ENCODE measurements around the gene NUB1.

NUB1 gene

GRCh38 chr7:151408839-151409666 lies 67.4 kb downstream of the NUB1 start:
- no peak for DNase-seq

DNA sequence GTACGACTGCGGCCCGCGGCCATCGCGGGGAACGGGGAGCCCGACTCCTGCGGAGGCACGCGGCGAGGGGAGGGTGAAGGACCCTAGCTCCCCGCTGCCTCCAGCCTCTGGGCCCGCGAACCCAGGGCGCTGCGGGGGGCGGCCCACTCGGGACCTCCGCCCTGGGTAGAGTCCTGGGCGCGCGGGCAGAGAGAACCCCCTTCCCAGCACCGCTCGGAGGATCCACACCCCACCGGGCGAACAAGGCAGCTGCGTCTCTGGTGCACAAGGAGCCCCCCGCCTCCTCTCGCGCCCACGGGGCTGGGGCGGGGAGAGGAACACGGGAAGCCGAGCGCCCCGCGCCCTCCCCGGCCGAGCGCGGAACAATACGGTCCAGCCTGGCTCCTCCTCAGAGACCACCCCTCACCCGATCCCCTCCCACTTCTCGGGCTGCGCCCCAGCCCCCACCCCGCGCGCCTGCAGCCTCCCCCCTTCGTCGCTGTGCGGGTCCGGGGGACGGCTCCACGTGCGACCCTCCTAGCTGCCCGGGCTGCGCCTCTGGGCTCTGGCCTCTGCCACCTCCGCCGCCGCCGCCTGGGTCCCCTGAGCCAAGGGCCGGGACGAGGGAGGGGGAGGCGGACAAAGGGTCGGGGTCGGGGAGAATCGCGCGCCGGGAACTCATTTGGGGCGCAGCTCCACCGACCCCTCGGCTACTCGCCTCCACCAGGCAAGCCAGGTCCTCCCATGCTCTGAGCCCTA lies 68.2 kb downstream of the NUB1 start, which contains the start of gene WDR86:
WDR86 (minus strand) TSS at position 372 of the 738 bp plus-strand sequence. CDS start 449 bp downstream, outside the sequence.
- DNase-seq: no peak

DNA sequence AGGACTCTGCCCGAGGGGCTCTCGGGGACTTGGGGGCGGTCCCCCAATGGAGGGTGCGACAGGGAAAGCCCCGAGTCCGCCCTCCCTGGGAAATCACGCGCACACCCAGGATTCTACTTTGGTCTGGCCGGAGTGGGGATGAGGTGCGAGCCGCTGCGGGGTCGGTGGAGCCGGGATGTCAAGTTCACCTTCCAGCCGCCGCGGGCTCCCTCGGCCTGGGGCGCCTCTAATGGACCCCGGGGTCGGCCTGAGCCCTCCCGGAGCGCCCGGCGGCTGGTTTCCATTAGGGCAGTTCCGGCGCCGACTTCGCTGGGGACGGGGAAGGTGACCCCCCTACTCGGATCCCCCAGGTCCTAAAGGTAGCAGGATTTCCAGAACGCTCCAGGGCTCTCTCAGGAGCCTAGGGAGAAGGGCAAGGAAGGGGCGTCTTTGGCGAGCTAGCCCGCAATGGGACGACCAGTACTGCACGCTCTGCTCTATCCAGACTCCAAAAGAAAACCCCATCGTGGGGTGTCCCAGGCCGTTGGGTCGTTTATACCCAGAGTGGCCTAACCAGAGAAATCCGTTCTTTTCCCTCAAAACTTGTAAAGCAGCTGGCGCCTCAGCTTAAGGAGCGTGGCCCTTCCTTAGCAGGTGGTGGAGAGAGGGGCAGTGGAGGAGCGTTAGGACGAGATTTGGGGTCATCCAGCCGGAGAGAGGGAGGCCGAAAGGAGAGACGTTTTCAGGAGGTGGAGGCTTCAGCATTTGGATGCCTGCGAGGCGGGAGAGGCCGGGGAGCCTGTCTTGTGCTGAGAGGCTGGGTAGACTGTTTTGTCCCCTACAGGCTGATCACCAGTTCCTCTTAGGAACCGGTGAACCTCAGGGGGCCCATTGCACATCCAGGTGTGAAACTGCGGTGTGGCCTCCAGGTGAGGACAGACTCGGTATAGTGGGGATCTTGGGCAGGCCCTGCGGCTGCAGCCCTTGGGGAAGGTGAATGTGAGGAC lies 69.1 kb downstream of the NUB1 start:
- no peak for DNase-seq

GRCh38 chr7:151411551-151411950 lies 69.9 kb downstream of the NUB1 start:
- DNase-seq: no peak

DNA sequence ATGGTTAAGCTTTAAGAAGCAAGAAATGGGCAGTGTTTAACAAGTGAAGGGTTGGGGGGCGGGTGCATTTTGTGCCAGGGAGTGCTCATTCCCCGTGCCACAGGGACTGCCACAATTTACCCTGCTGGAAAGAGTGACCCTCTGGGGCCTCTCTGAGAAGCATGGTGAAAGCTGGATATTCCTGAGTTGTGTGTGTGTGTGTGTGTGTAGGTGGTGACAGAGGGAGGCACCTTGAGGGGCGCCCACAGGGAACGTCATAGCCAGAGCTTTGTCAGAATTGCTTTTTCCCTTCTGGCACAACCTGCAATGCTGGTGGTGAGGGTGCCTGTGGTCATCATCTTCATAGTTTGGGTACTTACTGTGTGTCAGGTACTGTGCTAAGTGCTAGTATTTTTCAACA lies 70.7 kb downstream of the NUB1 start:
- DNase-seq: no peak

- no peak for DNase-seq
Measured at GRCh38 chr7:151413241-151413640, 71.6 kb downstream of the NUB1 start.

DNA sequence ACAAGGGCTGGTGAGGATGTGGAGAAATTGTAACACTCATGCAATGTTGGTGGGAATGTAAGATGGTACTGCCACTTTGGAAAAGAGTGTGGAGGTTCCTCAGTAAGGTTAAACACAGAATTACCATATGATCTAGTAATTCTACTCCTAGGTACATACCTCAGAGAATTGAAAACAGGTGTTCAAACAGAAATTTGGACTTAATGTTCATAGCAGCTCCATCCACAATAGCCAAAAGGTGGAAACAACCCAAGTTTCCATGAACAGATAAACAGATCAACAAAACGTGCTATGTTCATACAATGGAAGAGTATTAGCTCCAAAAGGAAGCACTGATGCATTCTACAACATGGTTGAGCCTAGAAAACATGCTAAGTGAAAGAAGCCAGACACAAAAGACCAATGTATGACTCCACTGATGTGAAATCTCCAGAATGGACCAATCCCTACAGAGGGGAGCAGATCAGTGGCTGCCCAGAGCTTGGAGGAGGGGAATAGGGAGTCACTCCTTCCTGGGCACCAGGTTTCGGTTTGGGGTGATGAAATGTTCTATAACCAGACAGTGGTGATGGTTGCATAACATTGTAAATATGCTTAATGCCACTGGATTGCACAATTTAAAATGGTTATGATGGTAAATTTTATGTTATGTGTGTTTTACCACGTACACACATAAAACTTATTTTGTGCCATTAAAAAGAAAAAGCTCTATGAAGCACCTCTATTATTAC lies 73.9 kb downstream of the NUB1 start:
- no peak for DNase-seq

DNA sequence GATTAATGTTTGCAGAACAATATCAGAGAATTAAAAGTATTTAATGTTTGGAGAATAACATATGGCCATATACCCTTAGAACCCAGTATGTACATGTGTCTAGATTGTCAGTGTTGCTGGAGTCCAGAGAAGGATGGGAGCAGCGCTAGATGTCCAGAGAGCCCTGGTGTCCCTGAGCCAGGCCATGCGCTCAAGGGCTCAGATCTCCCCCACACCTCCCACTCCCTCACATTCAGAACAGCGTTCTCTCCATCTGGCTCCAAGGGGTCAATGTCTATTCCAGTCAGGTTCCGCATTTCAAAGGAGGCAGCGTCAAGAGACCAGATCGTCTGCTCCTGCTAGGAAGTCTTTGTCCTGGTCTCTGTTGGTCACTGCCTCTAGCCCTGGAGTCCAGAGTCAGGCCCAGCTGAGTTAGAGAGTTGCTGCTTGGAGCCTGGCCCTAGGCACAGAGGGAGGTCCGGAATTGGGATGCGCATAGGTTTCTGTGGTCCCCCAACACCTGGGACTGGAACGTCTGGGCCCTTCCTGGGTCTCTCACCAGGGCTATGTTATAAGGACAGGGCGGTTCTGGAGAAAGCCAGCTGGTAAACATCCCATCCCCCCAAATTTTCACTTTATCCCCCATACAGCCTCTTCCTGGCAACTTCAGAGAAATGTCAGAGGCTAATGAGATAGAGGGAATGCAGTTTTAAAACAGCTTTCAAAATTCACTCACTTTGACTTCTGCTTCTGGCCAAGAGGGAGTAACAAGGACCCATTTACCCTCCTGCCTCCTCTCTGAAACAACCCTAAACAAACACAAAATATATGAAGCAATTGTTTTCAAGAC lies 74.7 kb downstream of the NUB1 start:
- no peak for DNase-seq

- DNase-seq: no peak
Measured at GRCh38 chr7:151416941-151417315, 75.3 kb downstream of the NUB1 start.

DNA sequence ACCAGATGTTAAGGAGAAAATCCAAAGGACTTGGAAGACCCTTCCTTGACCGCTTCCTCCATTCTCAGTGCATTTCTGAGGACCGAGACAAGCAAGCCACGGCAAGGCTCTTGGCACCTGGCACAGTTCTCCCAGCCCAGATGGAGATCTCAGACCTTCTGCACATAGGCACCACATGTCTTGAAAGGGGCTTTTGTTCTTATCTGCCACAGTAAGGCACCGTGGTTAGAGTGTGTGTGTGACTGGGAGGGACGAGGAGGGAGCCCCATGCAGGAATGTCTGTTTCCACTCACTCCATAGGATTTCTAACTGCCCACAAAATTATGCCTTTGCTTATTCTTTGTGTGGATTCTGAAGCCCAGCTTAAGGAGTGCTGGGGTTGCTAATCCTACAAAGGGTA lies 78.5 kb downstream of the NUB1 start:
- DNase-seq: no peak

DNA sequence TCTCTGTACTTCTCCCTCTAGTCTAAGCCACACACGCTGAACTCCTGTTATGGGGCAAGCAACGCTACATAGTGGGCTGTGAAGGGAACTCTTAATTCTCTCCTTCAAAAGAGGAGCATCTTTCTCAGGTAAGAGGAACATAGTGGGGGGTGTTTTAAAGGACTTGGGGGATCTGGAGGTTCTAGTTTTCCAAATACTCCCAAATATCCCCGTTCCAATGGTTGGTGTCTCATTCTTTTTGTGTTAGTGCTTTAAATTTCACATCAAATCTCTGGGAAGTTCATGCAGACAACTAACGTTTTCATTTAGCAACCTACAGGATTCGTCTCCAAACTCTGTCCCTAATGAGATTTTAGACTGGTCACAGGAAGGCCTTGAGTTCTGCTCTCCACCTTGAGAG lies 80.6 kb downstream of the NUB1 start:
- no peak for DNase-seq

- no peak for DNase-seq
Measured at GRCh38 chr7:151423226-151423625, 81.6 kb downstream of the NUB1 start.

DNA sequence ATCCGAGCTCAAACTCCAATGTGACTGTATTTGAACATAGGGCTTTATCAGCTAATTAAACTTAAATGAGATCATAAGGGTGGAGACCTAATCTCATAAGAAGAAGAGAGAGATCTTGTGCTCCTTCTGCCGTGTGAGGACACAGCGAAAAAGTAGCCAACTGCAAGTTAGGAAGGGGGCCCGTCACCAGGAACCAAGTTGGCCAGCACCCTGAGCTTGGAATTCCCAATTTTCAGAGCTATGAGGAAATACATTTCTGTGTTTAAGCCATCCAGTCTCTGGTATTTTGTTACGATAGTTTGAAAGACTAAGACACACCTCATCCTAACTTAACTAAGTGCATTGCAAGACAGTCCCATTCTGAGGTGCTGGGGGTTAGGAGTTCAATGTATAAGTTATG lies 82.3 kb downstream of the NUB1 start:
- no peak for DNase-seq

DNA sequence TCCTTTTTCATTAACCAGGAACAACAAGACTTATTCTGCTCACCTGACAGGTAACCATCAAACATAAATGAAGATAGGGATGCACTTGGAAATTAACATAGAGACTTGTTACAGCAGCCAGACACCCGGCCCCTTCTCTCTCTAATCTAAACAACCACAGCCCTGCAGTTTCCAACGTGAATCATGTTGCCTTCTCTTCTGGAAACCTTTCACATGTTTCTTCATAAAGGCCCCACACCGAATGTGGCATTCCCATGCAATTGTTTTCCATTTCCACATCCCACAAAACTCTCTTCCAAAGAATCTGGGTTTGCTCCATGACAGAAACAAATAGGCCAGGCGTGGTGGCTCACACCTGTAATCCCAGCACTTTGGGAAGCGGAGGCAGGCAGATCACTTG lies 83.2 kb downstream of the NUB1 start:
- no peak for DNase-seq

DNA sequence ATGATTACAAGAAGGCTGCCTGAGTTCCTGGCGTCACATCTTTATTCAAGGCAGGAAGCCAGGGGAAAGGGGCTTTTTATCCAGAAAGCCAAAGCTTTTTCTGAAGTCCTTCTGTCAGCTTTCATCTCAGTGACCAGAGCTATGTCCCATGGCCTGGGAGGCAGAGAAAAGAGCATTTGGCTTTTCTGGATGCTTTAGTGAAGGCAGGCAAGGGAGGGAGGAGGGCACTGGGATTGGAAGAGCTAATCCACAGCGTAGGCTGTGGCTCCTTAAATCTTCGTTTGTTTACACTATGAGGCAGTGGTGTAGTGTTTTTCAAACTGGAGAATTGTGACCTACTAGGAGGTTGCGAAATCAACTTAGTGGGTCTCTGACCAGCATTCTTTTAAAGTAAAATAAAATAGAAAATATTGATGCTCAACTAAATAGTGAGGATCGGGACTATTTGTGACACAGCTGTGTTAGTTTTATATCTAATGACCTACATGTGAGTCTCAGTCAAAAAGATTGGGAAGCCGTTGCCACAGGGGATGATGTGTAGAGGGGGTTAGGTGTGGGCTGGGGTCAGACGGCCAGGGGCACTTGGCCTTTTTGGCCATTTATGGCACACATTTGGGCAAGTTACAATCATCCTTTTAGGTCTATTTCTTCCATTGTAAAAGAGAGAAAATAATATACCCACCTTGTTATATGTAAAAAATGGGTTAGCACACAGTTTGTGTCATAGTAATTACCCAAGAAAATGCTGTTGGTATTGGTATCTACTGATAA lies 84.2 kb downstream of the NUB1 start:
- DNase-seq: no peak

- DNase-seq: peak; percentile 50
Measured at GRCh38 chr7:151426441-151426903, 84.9 kb downstream of the NUB1 start.

DNA sequence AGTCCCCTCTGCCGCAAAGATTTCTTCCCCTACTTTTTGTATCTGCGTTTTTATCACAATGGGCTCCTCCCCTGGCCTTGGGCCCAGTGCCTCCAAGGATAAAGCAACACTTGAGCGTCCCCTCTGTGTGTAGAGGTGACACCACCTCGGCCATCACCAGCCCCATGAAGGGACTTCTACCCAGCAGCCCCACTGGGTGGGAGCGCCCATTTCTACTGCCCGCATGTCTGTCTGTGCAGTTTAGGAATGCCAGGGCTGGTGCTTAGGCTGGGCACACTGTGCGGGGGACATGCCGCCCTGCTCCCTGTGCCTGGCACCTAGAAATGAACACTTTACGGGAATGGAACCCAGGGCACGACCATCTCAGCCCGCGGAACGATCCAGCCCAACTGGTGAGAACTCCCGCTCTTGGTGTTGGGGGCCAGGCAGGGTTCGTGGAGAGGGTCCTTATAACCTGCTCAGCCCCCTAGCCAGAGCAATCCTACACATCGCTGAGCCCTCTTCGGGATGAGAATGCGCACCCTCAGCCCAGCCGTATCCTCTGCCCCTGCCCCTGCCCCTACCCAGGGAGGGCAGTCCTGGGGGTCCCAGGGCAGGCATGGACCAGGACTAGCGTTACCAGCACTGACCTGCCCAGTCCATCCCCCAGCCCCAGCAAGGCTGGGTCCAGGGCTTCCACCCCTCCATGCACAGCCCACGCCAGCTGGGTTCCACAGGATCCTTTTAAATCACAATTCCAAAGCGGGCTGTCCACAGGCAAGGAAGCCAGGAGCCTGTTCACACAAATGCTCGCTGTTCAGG lies 85.5 kb downstream of the NUB1 start:
- DNase-seq: no peak

DNA sequence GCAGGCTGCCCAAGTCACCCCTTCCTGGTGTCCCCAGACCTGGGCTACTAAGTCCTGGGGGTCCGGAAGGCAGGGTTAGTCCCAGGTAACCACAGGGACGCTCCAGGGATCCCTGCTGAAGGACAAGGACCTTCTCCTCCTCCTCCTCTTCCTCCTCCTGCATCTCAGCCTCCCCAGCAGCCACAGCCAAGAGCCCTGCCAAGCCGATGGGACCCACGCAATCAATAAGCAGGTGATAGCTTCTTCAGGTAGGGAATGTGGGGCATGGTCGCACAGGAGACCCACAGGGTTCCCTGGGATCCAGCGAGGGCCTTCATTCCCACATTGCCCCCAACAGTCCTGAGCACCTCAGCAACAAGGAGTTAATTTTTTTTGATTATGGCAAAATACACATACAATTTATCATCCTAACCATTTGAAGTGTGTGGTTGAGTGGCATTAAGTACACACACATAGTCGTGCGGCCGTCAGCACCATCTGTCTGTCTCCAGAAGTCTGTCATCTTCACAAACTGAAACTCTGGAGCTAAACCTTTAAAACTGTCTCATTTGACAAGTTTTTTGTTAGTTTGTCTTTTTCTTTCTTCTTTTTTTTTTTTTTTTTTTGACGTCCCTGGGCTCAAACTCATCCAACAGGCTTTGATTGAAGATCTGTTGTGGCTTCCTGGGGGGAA lies 86.2 kb downstream of the NUB1 start:
- no peak for DNase-seq

Measured in kidney glomerular epithelial cell (primary cell).